Suprapubic skin (tissue), 3 donors: ENCODE results near the gene NCK2.

Experiments
- CTCF ChIP-seq, 2 donors: fragments of 200-600 bp in 1 of 2; fragments of 450-650 bp in 1 of 2; sonication (generic) in 1 of 2; IDR thresholded peaks; one replicate each; pipeline ENCODE4 v1.5.1; 2016 to 2019; ENCODE audit warnings: antibody characterized with exemption in 2 of 2, mild to moderate bottlenecking in 1 of 2, moderate library complexity in 1 of 2
- EP300 ChIP-seq: sonication (generic); formaldehyde crosslinking; IDR thresholded peaks from one replicate; pipeline ENCODE4 v1.6.1; 2017; ENCODE audit warnings: antibody characterized with exemption

GRCh38 chr2:105887256-105887655, 142.5 kb downstream of the NCK2 start:
- no peak for TF ChIP-seq CTCF (IDR thresholded peaks at IDR 0.05)
- TF ChIP-seq EP300: no peak
